Karpas-422 (cell line): ENCODE measurements around the gene KSR1. TPM values are rescaled to one million over a fixed set of nuclear protein-coding genes. Genes with fewer than 3 reads are reported as not detected.
"Not testable (repeated sequence)": the region's sequence is repeated elsewhere in the genome, so short reads cannot be mapped to it uniquely, and the experiment has no call there.

Experiments used
- DNase-seq: peaks from one replicate; pipeline ENCODE4 v3.0.0-alpha.2; 2015
- H2AFZ ChIP-seq: fragments of 200-600 bp; sonication (generic); 2 replicates; pipeline ENCODE4 v1.6.1; 2014; ENCODE audit warnings: antibody characterized with exemption, low read length, mixed read lengths
- H3K27ac ChIP-seq: fragments of 200-600 bp; sonication (generic); 2 replicates; pipeline ENCODE4 v1.5.1; 2014; ENCODE audit warnings: mild to moderate bottlenecking, low read length, moderate library complexity
- H3K27me3 ChIP-seq: fragments of 200-600 bp; sonication (generic); 2 replicates; pipeline ENCODE4 v1.6.1; 2014; ENCODE audit warnings: low read length, mixed read lengths
- H3K36me3 ChIP-seq: fragments of 200-600 bp; sonication (generic); 2 replicates; pipeline ENCODE4 v1.6.1; 2014; ENCODE audit warnings: low read length, mixed read lengths; ENCODE audit not compliant: insufficient read depth
- H3K4me1 ChIP-seq: fragments of 200-600 bp; sonication (generic); 2 replicates; pipeline ENCODE4 v1.6.1; 2014; ENCODE audit warnings: mild to moderate bottlenecking, low read length, mixed read lengths
- H3K4me2 ChIP-seq: fragments of 200-600 bp; sonication (generic); 2 replicates; pipeline ENCODE4 v1.6.1; 2014; ENCODE audit warnings: low read length, low read depth, mild to moderate bottlenecking; ENCODE audit not compliant: poor library complexity, severe bottlenecking
- H3K4me3 ChIP-seq: fragments of 200-600 bp; sonication (generic); 2 replicates; pipeline ENCODE4 v1.5.1; 2014; ENCODE audit warnings: mild to moderate bottlenecking, antibody characterized with exemption, low read length, mixed read lengths
- H3K79me2 ChIP-seq: fragments of 200-600 bp; sonication (generic); 2 replicates; pipeline ENCODE4 v1.6.1; 2014; ENCODE audit warnings: mild to moderate bottlenecking, low read length, mixed read lengths
- H3K9ac ChIP-seq: fragments of 200-600 bp; sonication (generic); 2 replicates; pipeline ENCODE4 v1.6.0; 2014; ENCODE audit warnings: low read length
- H3K9me2 ChIP-seq: fragments of 200-600 bp; sonication (generic), shearing (Covaris generic); replicated peaks from 2 replicates; pipeline ENCODE4 v1.6.0; 2014; ENCODE audit warnings: mild to moderate bottlenecking, low read length, moderate library complexity; ENCODE audit not compliant: insufficient read depth
- H3K9me3 ChIP-seq: fragments of 300-700, 200-600 bp; sonication (generic); 2 replicates; pipeline ENCODE4 v1.6.1; 2014; ENCODE audit warnings: low read length, mixed read lengths
- H4K20me1 ChIP-seq: fragments of 200-600 bp; sonication (generic); 2 replicates; pipeline ENCODE4 v1.6.1; 2014; ENCODE audit warnings: mild to moderate bottlenecking, antibody characterized with exemption, low read length, low read depth; ENCODE audit not compliant: insufficient read depth
- total RNA-seq: library from RNA; depleted of rRNA; stranded (reverse); fragments of >200 nt; shearing (Covaris generic); gene quantifications from 2 replicates; pipeline ENCODE4 v1.2.3, GENCODE V29; 2014; ENCODE audit warnings: low replicate concordance

Gene KSR1
- total RNA-seq, 1 experiment from 2014 or later: 0.52 TPM

DNA sequence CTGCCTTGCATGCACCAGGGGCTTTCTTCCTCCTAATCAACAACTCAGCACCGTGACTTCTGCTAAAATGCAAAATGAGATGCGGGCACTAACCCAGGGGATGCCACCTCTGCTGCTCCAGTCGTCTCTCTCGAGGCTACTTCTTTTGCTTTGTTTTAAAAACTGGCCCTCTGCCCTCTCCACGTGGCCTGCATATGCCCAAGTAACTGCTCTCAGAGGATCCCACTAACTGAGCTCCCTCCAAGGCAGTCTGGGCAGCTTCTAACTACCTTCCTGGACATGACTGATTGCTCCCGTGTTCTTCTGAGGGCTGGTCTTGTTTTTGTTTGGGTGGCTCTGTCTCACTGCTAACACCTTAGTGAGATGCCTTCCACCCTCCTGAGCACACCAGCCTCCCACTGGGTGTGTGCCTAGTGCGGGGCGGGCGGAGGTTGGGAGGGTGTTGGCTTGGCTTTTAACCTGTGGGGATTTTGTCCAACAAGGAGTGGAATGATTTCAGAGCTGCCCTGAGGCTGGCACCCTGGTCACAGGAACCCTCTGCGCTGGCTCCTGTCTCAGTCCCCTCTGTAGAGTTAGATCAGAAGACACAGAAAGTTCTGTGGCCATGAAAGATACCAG lies 165.8 kb downstream of the KSR1 start:
- no peaks in the 10 kb centered on the region for H3K27me3 ChIP-seq
- no peak overlapping the region for H3K27ac ChIP-seq
- no peaks in the 10 kb centered on the region for H3K9me2 ChIP-seq
- H3K9ac ChIP-seq: no peak overlapping the region
- H3K4me2 ChIP-seq: no peak overlapping the region
- H3K4me3 ChIP-seq: no peak overlapping the region
- H4K20me1 ChIP-seq: no peaks in the 10 kb centered on the region
- no peaks in the 10 kb centered on the region for H3K79me2 ChIP-seq
- H3K4me1 ChIP-seq: no peaks in the 10 kb centered on the region
- H3K9me3 ChIP-seq: no peaks in the 10 kb centered on the region
- no peaks in the 10 kb centered on the region for H3K36me3 ChIP-seq
- no peak for DNase-seq
- no peak overlapping the region for H2AFZ ChIP-seq

DNA sequence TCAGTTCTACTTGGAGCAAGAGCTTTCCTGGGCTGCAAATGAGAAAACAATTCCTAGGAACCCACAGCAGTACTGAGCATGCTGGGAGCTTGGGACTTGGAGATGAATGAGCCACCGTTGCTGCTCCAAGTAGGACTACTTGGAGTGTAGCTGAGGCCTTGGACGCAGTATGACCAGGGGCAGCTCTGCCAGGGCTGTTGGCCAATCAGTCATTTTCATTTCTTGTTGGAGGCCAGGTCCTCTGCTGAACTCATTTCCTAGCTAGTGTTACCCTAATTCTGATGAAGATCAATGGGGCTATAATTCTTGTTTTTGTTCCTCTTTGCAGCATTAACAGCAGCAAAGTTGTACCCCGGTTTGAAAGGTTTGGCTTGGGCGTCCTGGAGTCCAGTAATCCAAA lies 166.7 kb downstream of the KSR1 start:
- Histone ChIP-seq H3K4me3 (no peak overlapping the region), H3K9me2 (no peaks in the 10 kb centered on the region), H3K27ac (no peak overlapping the region), H3K4me2 (no peak overlapping the region), H3K9me3 (no peaks in the 10 kb centered on the region), H3K4me1 (no peaks in the 10 kb centered on the region), H3K9ac (no peak overlapping the region), H3K27me3 (no peaks in the 10 kb centered on the region), H3K36me3 (no peaks in the 10 kb centered on the region), H3K79me2 (no peaks in the 10 kb centered on the region), H2AFZ (no peak overlapping the region), H4K20me1 (no peaks in the 10 kb centered on the region)
- no peak for DNase-seq

DNA sequence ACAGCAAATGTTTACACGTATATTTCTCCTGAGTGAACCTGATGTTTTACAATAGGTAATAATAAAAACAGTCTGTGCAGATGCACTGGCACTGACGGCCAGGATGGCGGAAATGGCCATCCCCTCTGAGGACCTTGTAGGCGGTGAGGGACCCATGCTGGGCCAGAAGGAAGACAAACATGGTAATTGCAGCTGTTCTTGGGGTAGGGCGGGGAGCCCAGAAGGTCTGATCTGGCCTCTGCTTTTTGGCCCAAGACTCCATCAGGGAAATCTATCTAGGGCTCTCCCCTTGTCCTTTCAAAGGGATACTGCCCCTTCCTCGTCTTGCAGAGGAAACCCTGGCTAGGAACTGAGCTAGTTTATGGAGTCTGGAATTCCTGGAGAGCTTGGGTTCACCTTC lies 167.4 kb downstream of the KSR1 start:
- no peak overlapping the region for H2AFZ ChIP-seq

DNA sequence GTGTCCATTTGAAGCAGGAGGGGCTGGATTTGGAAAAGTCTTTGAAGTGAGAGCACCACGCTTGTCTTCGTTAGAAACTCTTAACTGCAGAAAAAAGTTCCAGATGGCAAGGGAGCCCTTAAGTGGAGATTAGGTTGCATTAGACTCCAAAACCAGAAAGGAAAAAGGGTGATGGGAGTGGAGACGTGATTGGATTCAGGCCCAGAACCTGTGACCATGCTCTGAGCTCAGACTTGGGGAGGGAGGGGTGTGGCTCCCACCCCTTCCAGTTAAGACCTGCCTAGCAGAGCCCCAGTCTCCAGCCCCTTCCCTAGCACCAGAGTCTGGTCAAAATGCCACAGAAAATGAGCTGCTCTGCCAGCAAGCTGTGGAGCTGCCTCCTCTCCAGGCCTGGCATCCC lies 168.3 kb downstream of the KSR1 start:
- no peak overlapping the region for H2AFZ ChIP-seq
- no peak for DNase-seq
- no peaks in the 10 kb centered on the region for H3K36me3 ChIP-seq
- no peaks in the 10 kb centered on the region for H3K9me2 ChIP-seq
- H3K27ac ChIP-seq: no peak overlapping the region
- no peaks in the 10 kb centered on the region for H3K79me2 ChIP-seq
- no peak overlapping the region for H3K9ac ChIP-seq
- no peaks in the 10 kb centered on the region for H3K9me3 ChIP-seq
- no peak overlapping the region for H3K4me3 ChIP-seq
- H3K4me2 ChIP-seq: no peak overlapping the region
- no peaks in the 10 kb centered on the region for H3K27me3 ChIP-seq
- H3K4me1 ChIP-seq: no peaks in the 10 kb centered on the region
- H4K20me1 ChIP-seq: no peaks in the 10 kb centered on the region

More for the DNA sequence above, 167.4 kb downstream of the KSR1 start:
- no peak for DNase-seq
- Histone ChIP-seq H3K9me2 (no peaks in the 10 kb centered on the region), H3K27me3 (no peaks in the 10 kb centered on the region), H4K20me1 (no peaks in the 10 kb centered on the region), H3K4me3 (no peak overlapping the region), H3K4me1 (no peaks in the 10 kb centered on the region), H3K9ac (no peak overlapping the region), H3K27ac (no peak overlapping the region), H3K36me3 (no peaks in the 10 kb centered on the region), H3K79me2 (no peaks in the 10 kb centered on the region), H3K9me3 (no peaks in the 10 kb centered on the region), H3K4me2 (no peak overlapping the region)

DNA sequence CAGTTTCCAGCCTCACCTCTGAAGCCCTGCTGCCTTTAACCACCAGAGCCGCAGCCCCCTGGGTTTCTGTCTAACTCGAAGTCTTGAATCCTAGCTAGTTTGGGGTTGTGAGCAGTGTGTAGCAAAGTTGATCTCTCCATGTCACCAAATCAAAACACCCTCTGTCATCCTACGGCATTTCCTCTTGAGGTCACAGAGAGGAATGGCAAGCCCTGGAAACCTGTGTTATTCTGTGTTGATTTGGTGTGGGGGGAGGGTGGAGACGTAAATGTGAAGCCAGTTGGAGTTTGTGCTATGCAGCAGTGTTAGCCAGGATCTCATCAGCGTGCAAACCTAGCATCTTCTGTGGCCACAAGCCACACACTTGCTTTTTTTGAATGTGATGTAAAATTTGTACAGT lies 169.6 kb downstream of the KSR1 start:
- H3K27me3 ChIP-seq: no peaks in the 10 kb centered on the region
- no peaks in the 10 kb centered on the region for H3K36me3 ChIP-seq
- H4K20me1 ChIP-seq: no peaks in the 10 kb centered on the region
- H3K27ac ChIP-seq: no peak overlapping the region
- no peaks in the 10 kb centered on the region for H3K9me3 ChIP-seq
- no peak overlapping the region for H3K9ac ChIP-seq
- no peak for DNase-seq
- no peak overlapping the region for H3K4me3 ChIP-seq
- no peaks in the 10 kb centered on the region for H3K4me1 ChIP-seq
- no peaks in the 10 kb centered on the region for H3K79me2 ChIP-seq
- no peak overlapping the region for H2AFZ ChIP-seq
- H3K9me2 ChIP-seq: no peaks in the 10 kb centered on the region
- no peak overlapping the region for H3K4me2 ChIP-seq

DNA sequence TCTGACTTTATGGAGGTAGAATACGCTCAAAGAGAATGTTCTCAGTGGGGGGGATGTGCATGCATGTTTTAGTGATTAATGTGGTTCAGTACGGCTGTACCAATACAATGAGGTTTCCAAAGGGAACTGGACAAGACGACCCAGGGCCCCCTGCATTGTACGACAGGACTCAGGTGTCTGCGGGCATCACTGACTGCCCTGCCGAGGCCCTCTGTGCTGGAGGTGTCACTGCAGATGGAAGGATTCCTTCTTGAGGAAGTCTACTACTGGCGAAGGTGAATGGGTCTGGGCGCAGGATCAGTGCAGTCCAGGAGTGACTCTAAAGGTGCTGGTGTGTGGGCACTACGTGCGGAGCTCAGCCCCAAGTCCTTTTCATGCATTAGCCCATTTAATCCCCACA lies 171.3 kb downstream of the KSR1 start:
- no peaks in the 10 kb centered on the region for H3K4me1 ChIP-seq
- H2AFZ ChIP-seq: no peak overlapping the region
- no peak overlapping the region for H3K9ac ChIP-seq
- H3K4me3 ChIP-seq: no peak overlapping the region
- no peaks in the 10 kb centered on the region for H3K79me2 ChIP-seq
- no peaks in the 10 kb centered on the region for H4K20me1 ChIP-seq
- no peak for DNase-seq
- no peaks in the 10 kb centered on the region for H3K36me3 ChIP-seq
- no peaks in the 10 kb centered on the region for H3K9me3 ChIP-seq
- no peaks in the 10 kb centered on the region for H3K9me2 ChIP-seq
- no peaks in the 10 kb centered on the region for H3K27me3 ChIP-seq
- no peak overlapping the region for H3K4me2 ChIP-seq
- no peak overlapping the region for H3K27ac ChIP-seq

DNA sequence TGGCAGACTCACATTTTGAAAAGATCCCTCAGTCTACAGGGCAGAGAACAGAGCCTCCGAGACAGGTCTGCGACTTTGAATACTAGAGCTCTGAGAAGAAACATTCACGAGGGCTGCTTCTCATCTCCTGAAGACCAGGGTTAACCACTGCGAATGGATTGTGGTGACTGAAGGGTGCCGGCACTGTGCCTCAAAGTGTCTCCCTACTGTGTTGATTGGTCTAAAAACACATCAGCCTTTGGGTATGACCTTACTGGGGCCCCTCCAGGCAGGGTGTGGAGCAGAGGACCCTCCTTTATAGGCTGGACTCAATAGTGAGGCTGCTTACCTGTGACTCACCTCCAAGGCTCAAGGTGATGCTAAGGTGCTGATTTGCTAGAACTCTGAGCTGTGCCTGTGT lies 172.1 kb downstream of the KSR1 start:
- Histone ChIP-seq H3K4me3 (no peak overlapping the region), H3K27me3 (no peaks in the 10 kb centered on the region), H3K9me2 (no peaks in the 10 kb centered on the region), H3K9me3 (no peaks in the 10 kb centered on the region), H3K9ac (no peak overlapping the region), H3K4me2 (no peak overlapping the region), H3K79me2 (no peaks in the 10 kb centered on the region), H3K36me3 (no peaks in the 10 kb centered on the region), H3K4me1 (no peaks in the 10 kb centered on the region), H4K20me1 (no peaks in the 10 kb centered on the region), H2AFZ (no peak overlapping the region), H3K27ac (no peak overlapping the region)
- no peak for DNase-seq

DNA sequence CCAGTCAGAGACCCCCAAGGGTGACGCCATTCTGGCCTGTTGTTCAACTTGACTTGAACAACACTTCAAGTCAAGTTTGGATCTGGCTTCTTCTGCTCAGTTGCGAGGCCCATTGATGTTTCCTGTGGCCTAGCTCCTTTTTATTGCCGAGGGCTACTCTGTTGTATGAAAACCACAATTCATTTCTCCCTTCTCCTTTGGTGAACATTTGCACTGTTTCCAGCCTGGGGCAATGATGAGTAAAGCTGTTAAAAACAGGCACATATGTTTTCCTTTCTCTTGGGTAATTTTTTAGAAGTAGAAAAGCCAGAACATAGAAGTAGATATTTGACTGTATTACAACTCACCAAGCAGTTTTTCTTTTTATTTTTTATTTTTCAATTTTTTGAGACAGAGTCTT lies 173.0 kb downstream of the KSR1 start:
- H3K79me2 ChIP-seq, H3K27me3 ChIP-seq: not testable (repeated sequence)

More for the DNA sequence above, 173.0 kb downstream of the KSR1 start:
- H3K9ac ChIP-seq, H3K4me1 ChIP-seq, H3K9me3 ChIP-seq, DNase-seq, H3K36me3 ChIP-seq, H3K9me2 ChIP-seq, H3K4me2 ChIP-seq, H3K27ac ChIP-seq, H2AFZ ChIP-seq, H3K4me3 ChIP-seq, H4K20me1 ChIP-seq: not testable (repeated sequence)
